ENCODE results near the gene DMD. TPM values are rescaled to one million over a fixed set of nuclear protein-coding genes. Genes with fewer than 3 reads are reported as not detected.

The DMD gene
- total and polyA plus RNA-seq, 8 donors: 6.8 to 117 (median 44.2) TPM

DNA sequence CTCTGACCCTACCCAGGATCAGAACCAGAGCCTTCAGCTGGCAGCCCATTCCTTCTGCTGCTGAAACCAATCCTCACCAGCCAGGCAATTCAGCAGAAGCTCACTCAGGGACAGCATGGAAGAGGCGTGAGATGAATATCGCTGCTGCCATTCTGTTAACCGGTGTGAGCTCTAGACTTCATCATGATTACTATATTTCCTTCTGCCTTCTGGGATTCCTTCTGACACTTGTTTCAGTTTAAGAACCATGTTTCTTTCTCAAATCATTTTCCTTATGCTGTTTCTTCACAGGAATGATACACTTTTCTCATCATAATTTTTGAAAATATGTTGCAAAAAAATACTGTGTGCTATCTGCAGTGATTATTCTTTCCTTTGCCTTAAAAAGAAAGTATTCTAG lies 1666.2 kb downstream of the DMD start:
- Histone ChIP-seq H3K36me3 (no peaks in the 10 kb centered on the region), H3K9me3 (no peaks in the 10 kb centered on the region), H3K4me1 (no peaks in the 10 kb centered on the region), H3K4me3 (no peak overlapping the region), H3K27me3 (no peaks in the 10 kb centered on the region), H3K27ac (no peak overlapping the region)
- no peak for DNase-seq
- TF ChIP-seq POLR2A (IDR thresholded peaks at IDR 0.05): no peak
- TF ChIP-seq EP300 (IDR thresholded peaks at IDR 0.05): no peak
- TF ChIP-seq POLR2AphosphoS5 (IDR thresholded peaks at IDR 0.05): no peak
- TF ChIP-seq, protein P1, sequence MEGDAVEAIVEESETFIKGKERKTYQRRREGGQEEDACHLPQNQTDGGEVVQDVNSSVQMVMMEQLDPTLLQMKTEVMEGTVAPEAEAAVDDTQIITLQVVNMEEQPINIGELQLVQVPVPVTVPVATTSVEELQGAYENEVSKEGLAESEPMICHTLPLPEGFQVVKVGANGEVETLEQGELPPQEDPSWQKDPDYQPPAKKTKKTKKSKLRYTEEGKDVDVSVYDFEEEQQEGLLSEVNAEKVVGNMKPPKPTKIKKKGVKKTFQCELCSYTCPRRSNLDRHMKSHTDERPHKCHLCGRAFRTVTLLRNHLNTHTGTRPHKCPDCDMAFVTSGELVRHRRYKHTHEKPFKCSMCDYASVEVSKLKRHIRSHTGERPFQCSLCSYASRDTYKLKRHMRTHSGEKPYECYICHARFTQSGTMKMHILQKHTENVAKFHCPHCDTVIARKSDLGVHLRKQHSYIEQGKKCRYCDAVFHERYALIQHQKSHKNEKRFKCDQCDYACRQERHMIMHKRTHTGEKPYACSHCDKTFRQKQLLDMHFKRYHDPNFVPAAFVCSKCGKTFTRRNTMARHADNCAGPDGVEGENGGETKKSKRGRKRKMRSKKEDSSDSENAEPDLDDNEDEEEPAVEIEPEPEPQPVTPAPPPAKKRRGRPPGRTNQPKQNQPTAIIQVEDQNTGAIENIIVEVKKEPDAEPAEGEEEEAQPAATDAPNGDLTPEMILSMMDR (IDR thresholded peaks at IDR 0.05): no peak
- intact Hi-C loops (cut with DNase I; ENCODE audit: low total_unique reads): no loop called here
- WGBS, 5 donors: 79 to 91% (median 84%) methylated on average over 3 of the region's 3 CpGs

DNA sequence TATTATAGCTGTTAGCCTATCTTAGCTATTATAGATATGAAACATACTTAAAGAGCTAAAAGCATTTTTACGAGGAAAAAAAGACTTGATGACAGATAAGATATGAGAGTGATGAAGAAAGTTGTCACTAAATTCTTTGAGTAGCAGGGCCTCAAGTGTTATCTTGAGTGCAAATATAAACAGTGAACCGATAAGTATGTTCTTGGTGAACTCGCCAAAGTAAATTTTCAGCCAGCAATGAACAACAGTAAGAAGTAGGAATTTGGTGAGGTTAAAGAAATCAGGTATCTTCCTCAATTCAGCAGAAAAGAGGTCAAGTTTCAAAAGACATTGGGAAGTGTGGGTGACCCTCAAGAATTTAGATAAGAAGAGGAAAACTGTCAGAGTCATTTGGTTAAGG lies 1667.7 kb downstream of the DMD start:
- intact Hi-C loops (cut with DNase I; ENCODE audit: low total_unique reads): no loop called here

DNA sequence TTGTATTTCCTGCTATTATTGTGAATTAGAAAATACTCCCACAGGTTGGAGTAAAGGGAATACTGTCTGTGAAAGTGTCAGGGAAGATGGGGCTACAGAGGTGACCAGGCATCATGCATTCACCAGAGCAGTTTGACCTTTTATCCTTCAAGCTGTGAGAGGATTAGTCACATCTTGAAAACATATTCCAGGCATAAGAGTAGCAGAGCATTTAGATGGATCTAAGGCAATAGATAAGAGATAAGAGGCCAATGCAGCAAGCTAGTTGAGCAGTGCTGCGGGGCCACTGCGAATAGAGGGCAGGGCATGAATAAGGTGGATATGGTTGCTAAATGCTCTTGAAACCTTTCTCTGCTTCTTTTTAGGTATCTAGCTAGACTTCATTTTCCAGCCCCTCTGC lies 1668.8 kb downstream of the DMD start:
- Histone ChIP-seq H3K27me3 (no peaks in the 10 kb centered on the region), H3K4me3 (no peak overlapping the region), H3K36me3 (no peaks in the 10 kb centered on the region), H3K9me3 (no peaks in the 10 kb centered on the region), H3K4me1 (no peaks in the 10 kb centered on the region), H3K27ac (no peak overlapping the region)
- TF ChIP-seq POLR2A (IDR thresholded peaks at IDR 0.05): no peak
- no peak for TF ChIP-seq EP300 (IDR thresholded peaks at IDR 0.05)
- TF ChIP-seq, protein P1 (IDR thresholded peaks at IDR 0.05): no peak
- no peak for TF ChIP-seq POLR2AphosphoS5 (IDR thresholded peaks at IDR 0.05)
- 80 to 92% (median 89%) methylated on average over 2 of the region's 2 CpGs for WGBS, 5 donors
- DNase-seq: no peak
- intact Hi-C loops (cut with DNase I; ENCODE audit: low total_unique reads): no loop called here

More for the DNA sequence above, 1667.7 kb downstream of the DMD start:
- no peaks in the 10 kb centered on the region for H3K36me3 ChIP-seq
- WGBS, 5 donors: 18 to 53% (median 33%) methylated on average over 3 of the region's 3 CpGs
- TF ChIP-seq POLR2A (IDR thresholded peaks at IDR 0.05) (no peak), POLR2AphosphoS5 (IDR thresholded peaks at IDR 0.05) (no peak), EP300 (IDR thresholded peaks at IDR 0.05) (no peak)
- TF ChIP-seq, protein P1 (IDR thresholded peaks at IDR 0.05): no peak
- no peaks in the 10 kb centered on the region for H3K27me3 ChIP-seq
- no peak overlapping the region for H3K4me3 ChIP-seq
- no peaks in the 10 kb centered on the region for H3K4me1 ChIP-seq
- no peak for DNase-seq
- no peak overlapping the region for H3K27ac ChIP-seq
- no peaks in the 10 kb centered on the region for H3K9me3 ChIP-seq

DNA sequence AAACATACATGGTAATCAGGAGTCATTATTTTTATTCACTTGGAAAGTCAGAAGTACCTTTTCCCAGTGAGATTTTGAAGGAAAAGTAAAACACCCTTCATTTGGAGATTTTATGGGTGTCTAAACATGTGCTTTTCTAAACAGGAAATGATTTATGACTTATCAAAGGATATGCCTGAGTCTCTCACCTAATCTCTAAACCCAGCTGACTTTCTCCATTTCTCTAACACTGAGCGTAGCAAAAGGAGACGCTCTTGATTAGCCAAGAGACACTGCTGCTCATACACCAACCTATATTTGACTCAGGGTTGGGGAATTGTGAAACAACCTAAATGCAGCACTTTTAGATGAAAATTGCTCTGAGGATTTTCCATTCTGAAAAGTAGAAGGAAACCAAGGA lies 1671.0 kb downstream of the DMD start:
- intact Hi-C loops (cut with DNase I; ENCODE audit: low total_unique reads): no loop called here
- no peak for DNase-seq
- Histone ChIP-seq H3K4me3 (no peak overlapping the region), H3K27ac (no peak overlapping the region), H3K9me3 (no peaks in the 10 kb centered on the region), H3K27me3 (no peaks in the 10 kb centered on the region), H3K36me3 (no peaks in the 10 kb centered on the region), H3K4me1 (no peaks in the 10 kb centered on the region)
- TF ChIP-seq POLR2A (IDR thresholded peaks at IDR 0.05): no peak
- TF ChIP-seq, protein P1 (IDR thresholded peaks at IDR 0.05): no peak
- TF ChIP-seq POLR2AphosphoS5 (IDR thresholded peaks at IDR 0.05): no peak
- no peak for TF ChIP-seq EP300 (IDR thresholded peaks at IDR 0.05)
- WGBS, 5 donors: 30 to 81% (median 53%) methylated on average over 2 of the region's 2 CpGs
